Lower lobe of right lung (tissue), 2 donors: ENCODE measurements around the gene SRSF4. TPM values are rescaled to one million over a fixed set of nuclear protein-coding genes. Genes with fewer than 3 reads are reported as not detected.
"Not testable (repeated sequence)": the region's sequence is repeated elsewhere in the genome, so short reads cannot be mapped to it uniquely, and the experiment has no call there.

Experiments
- ATAC-seq, 2 donors: fragments of 200-7000 bp; cut with Tn5 transposase; one replicate each; pipeline ENCODE4 v1.9.1; 2020 to 2022; ENCODE audit warnings: mild to moderate bottlenecking in 2 of 2, moderate library complexity in 2 of 2
- DNase-seq: peaks from one replicate; pipeline ENCODE4 v3.0.0-alpha.2; 2020
- H3K27ac ChIP-seq: fragments of 200-600 bp; one replicate; pipeline ENCODE4 v1.8.0; 2022
- H3K27me3 ChIP-seq: fragments of 200-600 bp; one replicate; pipeline ENCODE4 v1.8.0; 2022; ENCODE audit warnings: low read depth
- H3K36me3 ChIP-seq: fragments of 200-600 bp; one replicate; pipeline ENCODE4 v1.8.0; 2022; ENCODE audit warnings: mild to moderate bottlenecking
- H3K4me1 ChIP-seq: fragments of 200-600 bp; one replicate; pipeline ENCODE4 v1.8.0; 2022
- H3K4me3 ChIP-seq: fragments of 200-600 bp; one replicate; pipeline ENCODE4 v1.8.0; 2022; ENCODE audit warnings: mild to moderate bottlenecking
- H3K9me3 ChIP-seq: fragments of 200-600 bp; one replicate; pipeline ENCODE4 v1.8.0; 2022
- CTCF ChIP-seq: fragments of 200-600 bp; IDR thresholded peaks from one replicate; pipeline ENCODE4 v1.8.0; 2022; ENCODE audit warnings: antibody characterized with exemption, mild to moderate bottlenecking
- intact Hi-C: fragments of 100-400 bp; cut with DNase I; formaldehyde crosslinking; loops from one replicate; pipeline ENCODE4 v1.11.0; 2022
- total RNA-seq: library from RNA; stranded (reverse); fragmentation: NEBNext Ultra II Directional; extraction: Animal tissue kit (Norgen Biotek cat#: 25700); gene quantifications from one replicate; pipeline ENCODE4 v1.2.1, GENCODE V29; 2021
- donor health status: DM: no; HTN: yes; CAD: no; lungs with severe emphysema.

Gene SRSF4
- total RNA-seq, 1 donor from 2014 or later, result 73.9 TPM

DNA sequence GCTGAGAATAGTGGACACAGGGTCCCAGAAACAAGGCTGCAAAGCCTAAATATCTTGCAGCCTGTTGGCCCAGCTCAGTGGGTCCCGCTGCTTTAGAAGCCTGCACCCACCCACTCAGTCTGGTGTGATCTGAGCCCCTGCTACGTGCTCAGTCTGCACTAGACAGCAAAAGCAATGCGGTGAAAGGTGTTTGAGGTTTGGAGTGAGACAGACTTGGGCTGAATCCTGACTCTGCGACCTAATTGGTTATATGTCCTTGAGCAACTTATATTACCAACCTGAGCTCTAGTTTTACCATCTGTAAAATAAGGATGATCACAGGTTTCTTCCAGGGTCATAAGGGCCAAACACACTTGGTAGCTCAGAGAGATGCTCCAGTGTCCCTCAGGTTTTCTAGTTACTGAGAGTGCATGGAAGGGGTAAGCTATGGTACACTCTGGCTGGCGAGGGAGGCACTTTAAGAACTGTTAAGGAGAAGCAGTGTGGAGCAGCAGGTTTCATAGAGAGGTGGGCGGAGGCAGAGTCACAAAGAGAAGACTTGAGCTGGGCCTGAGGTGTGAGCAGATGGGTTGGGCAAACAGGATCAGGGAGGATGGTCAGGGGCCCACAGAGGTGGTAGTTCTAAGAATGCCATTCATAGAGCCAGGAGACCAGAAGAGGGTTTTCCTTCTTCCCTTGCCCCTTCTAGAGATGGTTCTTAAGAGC lies 68.1 kb downstream of the SRSF4 start:
- H3K4me1 ChIP-seq, result no peaks in the 10 kb centered on the region
- no peak overlapping the region for H3K4me3 ChIP-seq
- H3K36me3 ChIP-seq, result peaks cover 72% of the 10 kb centered on the region
- H3K9me3 ChIP-seq, result no peaks in the 10 kb centered on the region
- ATAC-seq (peak in 1 of 2 donors; percentile 34), DNase-seq (no peak)
- no peak overlapping the region for H3K27ac ChIP-seq
- intact Hi-C loops, result no loop called here
- H3K27me3 ChIP-seq, result no peaks in the 10 kb centered on the region
- TF ChIP-seq CTCF, result no peak

GRCh38 chr1:29112705-29113412 lies 68.8 kb downstream of the SRSF4 start:
- Histone ChIP-seq H3K4me3 (no peak overlapping the region), H3K9me3 (no peaks in the 10 kb centered on the region), H3K36me3 (peaks cover 74% of the 10 kb centered on the region), H3K4me1 (no peaks in the 10 kb centered on the region), H3K27ac (no peak overlapping the region), H3K27me3 (no peaks in the 10 kb centered on the region)
- no peak for DNase-seq
- TF ChIP-seq CTCF, result no peak
- no peak for ATAC-seq
- intact Hi-C loops, result no loop called here

GRCh38 chr1:29108041-29108440 lies 73.7 kb downstream of the SRSF4 start:
- H3K27me3 ChIP-seq, intact Hi-C loops, H3K27ac ChIP-seq, H3K9me3 ChIP-seq, ATAC-seq, DNase-seq, H3K4me3 ChIP-seq, H3K4me1 ChIP-seq: not testable (repeated sequence)
- peaks cover 34% of the 10 kb centered on the region for H3K36me3 ChIP-seq

GRCh38 chr1:29105822-29106221 lies 75.9 kb downstream of the SRSF4 start:
- ATAC-seq (no peak), DNase-seq (no peak)

GRCh38 chr1:29100487-29100886 lies 81.2 kb downstream of the SRSF4 start:
- Histone ChIP-seq H3K27me3 (no peaks in the 10 kb centered on the region), H3K27ac (no peak overlapping the region), H3K36me3 (peaks cover 55% of the 10 kb centered on the region), H3K4me3 (no peak overlapping the region), H3K4me1 (no peaks in the 10 kb centered on the region), H3K9me3 (no peaks in the 10 kb centered on the region)
- intact Hi-C loops, result no loop called here
- DNase-seq (no peak), ATAC-seq (no peak)
- no peak for TF ChIP-seq CTCF

More at GRCh38 chr1:29105822-29106221, 75.9 kb downstream of the SRSF4 start:
- H3K27ac ChIP-seq, result no peak overlapping the region
- no peaks in the 10 kb centered on the region for H3K27me3 ChIP-seq
- H3K4me3 ChIP-seq, result no peak overlapping the region
- TF ChIP-seq CTCF, result no peak
- intact Hi-C loops, result no loop called here
- peaks cover 36% of the 10 kb centered on the region for H3K36me3 ChIP-seq
- no peaks in the 10 kb centered on the region for H3K9me3 ChIP-seq
- H3K4me1 ChIP-seq, result no peaks in the 10 kb centered on the region

DNA sequence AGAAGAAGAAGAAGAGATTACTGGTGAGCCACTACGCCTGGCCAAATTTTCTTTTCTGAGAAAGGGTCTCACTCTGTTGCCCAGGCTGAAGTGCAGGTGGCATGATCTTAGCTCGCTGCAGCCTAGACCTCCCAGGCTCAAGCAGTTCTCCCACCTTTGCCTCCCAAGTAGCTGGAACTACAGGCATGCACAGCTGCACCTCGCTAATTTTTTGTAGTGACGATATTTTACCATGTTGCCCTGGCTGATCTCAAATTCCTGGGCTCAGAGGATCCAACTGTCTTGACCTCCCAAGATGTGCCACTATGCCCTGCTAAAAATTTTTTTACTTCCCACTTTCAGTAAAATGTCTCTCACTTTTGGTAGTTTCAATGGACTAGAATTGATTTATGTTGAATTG lies 82.4 kb downstream of the SRSF4 start:
- Histone ChIP-seq H3K4me3 (no peak overlapping the region), H3K27ac (no peak overlapping the region), H3K27me3 (no peaks in the 10 kb centered on the region), H3K36me3 (peaks cover 55% of the 10 kb centered on the region), H3K4me1 (no peaks in the 10 kb centered on the region), H3K9me3 (no peaks in the 10 kb centered on the region)
- DNase-seq (no peak), ATAC-seq (no peak)
- no peak for TF ChIP-seq CTCF
- intact Hi-C loops, result no loop called here
